HepG2 (cell line): ENCODE results near the gene GPN1. TPM values are rescaled to one million over a fixed set of nuclear protein-coding genes. Genes with fewer than 3 reads are reported as not detected.

Experiments
- HIVEP1 ChIP-seq: sonication (generic); formaldehyde crosslinking; IDR thresholded peaks from 2 replicates; pipeline ENCODE4 v1.4.0; 2020; ENCODE audit warnings: mild to moderate bottlenecking, missing genetic modification reagents
- HNF4G ChIP-seq, 2 experiments: sonication (generic) in 1 of 2; formaldehyde crosslinking in 1 of 2; IDR thresholded peaks; 2 replicates each; pipeline versions ENCODE4 v1.4.0 to v1.6.1; 2011 to 2020; ENCODE audit warnings: borderline replicate concordance in 2 of 2, low read depth in 2 of 2, mild to moderate bottlenecking in 2 of 2, low read length in 1 of 2, missing genetic modification reagents in 1 of 2, moderate library complexity in 1 of 2
- KAT7 ChIP-seq: IDR thresholded peaks from 2 replicates; pipeline ENCODE4 v1.6.1; 2018; ENCODE audit warnings: borderline replicate concordance, missing compliant biosample characterization
- KLF11 ChIP-seq: IDR thresholded peaks from 2 replicates; pipeline ENCODE4 v1.6.1; 2016; ENCODE audit warnings: missing compliant biosample characterization
- MYC ChIP-seq: sonication (generic); formaldehyde crosslinking; IDR thresholded peaks from 2 replicates; pipeline ENCODE4 v1.9.0; 2021; ENCODE audit warnings: missing genetic modification reagents, borderline replicate concordance
- NR2F6 ChIP-seq, 2 experiments: IDR thresholded peaks; 2 replicates each; pipeline ENCODE4 v1.6.1; 2016; ENCODE audit warnings: antibody characterized with exemption in 1 of 2, mild to moderate bottlenecking in 1 of 2
- SP4 ChIP-seq: sonication (generic); formaldehyde crosslinking; IDR thresholded peaks from 2 replicates; pipeline ENCODE4 v1.8.1; 2023; ENCODE audit warnings: mild to moderate bottlenecking, missing genetic modification reagents
- SRSF9 ChIP-seq: fragments of 200-400 bp; formaldehyde crosslinking; IDR thresholded peaks from 2 replicates; pipeline ENCODE4 v1.6.1; 2018; ENCODE audit warnings: borderline replicate concordance, mild to moderate bottlenecking, low read depth, low read length; ENCODE audit not compliant: insufficient read depth, poor library complexity, severe bottlenecking
- TBL1XR1 ChIP-seq: fragments of 150-350 bp; IDR thresholded peaks from 2 replicates; pipeline ENCODE4 v1.6.1; 2014; ENCODE audit warnings: borderline replicate concordance, low read length; ENCODE audit not compliant: partially characterized antibody
- TMF1 ChIP-seq: sonication (generic); formaldehyde crosslinking; IDR thresholded peaks from 2 replicates; pipeline ENCODE4 v1.8.1; 2022; ENCODE audit warnings: low read depth, missing genetic modification reagents
- ZBTB2 ChIP-seq: sonication (generic); formaldehyde crosslinking; IDR thresholded peaks from 2 replicates; pipeline ENCODE4 v1.8.0; 2022; ENCODE audit warnings: low read depth, missing genetic modification reagents
- ZNF12 ChIP-seq: sonication (generic); formaldehyde crosslinking; IDR thresholded peaks from 2 replicates; pipeline ENCODE4 v1.5.0; 2020; ENCODE audit warnings: missing genetic modification reagents
- ZNF260 ChIP-seq: sonication (generic); formaldehyde crosslinking; IDR thresholded peaks from 2 replicates; pipeline ENCODE4 v1.4.0; 2020; ENCODE audit warnings: missing genetic modification reagents, low read depth, mild to moderate bottlenecking, borderline replicate concordance
- ZNF329 ChIP-seq: sonication (generic); formaldehyde crosslinking; IDR thresholded peaks from 2 replicates; pipeline ENCODE4 v1.9.0; 2021; ENCODE audit warnings: low read depth, mild to moderate bottlenecking, missing genetic modification reagents
- ZNF382 ChIP-seq: sonication (generic); formaldehyde crosslinking; IDR thresholded peaks from 2 replicates; pipeline ENCODE4 v1.5.0; 2020; ENCODE audit warnings: missing genetic modification reagents, mild to moderate bottlenecking, borderline replicate concordance
- ZNF546 ChIP-seq: sonication (generic); formaldehyde crosslinking; conservative IDR thresholded peaks from 2 replicates; pipeline ENCODE4 v1.8.1; 2023; ENCODE audit warnings: mild to moderate bottlenecking, missing genetic modification reagents
- ZNF567 ChIP-seq: sonication (generic); formaldehyde crosslinking; IDR thresholded peaks from 2 replicates; pipeline ENCODE4 v1.8.1; 2023; ENCODE audit warnings: mild to moderate bottlenecking, missing genetic modification reagents, borderline replicate concordance
- ZNF570 ChIP-seq: sonication (generic); formaldehyde crosslinking; IDR thresholded peaks from 2 replicates; pipeline ENCODE4 v1.4.0; 2020; ENCODE audit warnings: mild to moderate bottlenecking, missing genetic modification reagents, borderline replicate concordance
- ZNF615 ChIP-seq: sonication (generic); formaldehyde crosslinking; IDR thresholded peaks from 2 replicates; pipeline ENCODE4 v1.5.0; 2020; ENCODE audit warnings: mild to moderate bottlenecking, missing genetic modification reagents, borderline replicate concordance
- ZNF7 ChIP-seq: IDR thresholded peaks from 2 replicates; pipeline ENCODE4 v1.6.1; 2016; ENCODE audit warnings: missing biosample characterization, missing genetic modification reagents
- ZNF704 ChIP-seq: sonication (generic); formaldehyde crosslinking; IDR thresholded peaks from 2 replicates; pipeline ENCODE4 v1.8.1; 2023; ENCODE audit warnings: mild to moderate bottlenecking, inconsistent platforms, moderate library complexity, missing genetic modification reagents, borderline replicate concordance
- polyA plus RNA-seq, 8 experiments: library from polyadenylated mRNA; depleted of rRNA in 3 of 8; stranded (reverse) in 7 of 8; unstranded in 1 of 8; fragments of >200 nt; fragmentation: Illumina TruSeq in 4 of 8; extraction: Trizol in 4 of 8; gene quantifications; 2 replicates each; pipeline versions ENCODE4 v1.2.1 to v1.2.3, GENCODE V29; 2011 to 2016; ENCODE audit warnings: low read depth in 4 of 8, missing spikeins in 1 of 8, mixed read lengths in 1 of 8; ENCODE audit not compliant: insufficient read depth in 1 of 8
- total RNA-seq, 5 experiments: library from RNA; depleted of rRNA; stranded (reverse); fragments of >200 nt; fragmentation: Illumina TruSeq; extraction: Trizol; gene quantifications; 2 replicates each; pipeline ENCODE4 v1.2.3, GENCODE V29; 2016; ENCODE audit warnings: low read depth in 1 of 5
- TF ChIP-seq, protein P1 (sequence below): sonication (generic); formaldehyde crosslinking; IDR thresholded peaks from 2 replicates; pipeline ENCODE4 v1.4.0; 2020; ENCODE audit warnings: missing genetic modification reagents
- TF ChIP-seq, protein P2 (sequence below): sonication (generic); formaldehyde crosslinking; IDR thresholded peaks from 2 replicates; pipeline ENCODE4 v1.9.0; 2021; ENCODE audit warnings: missing genetic modification reagents, borderline replicate concordance

GPN1 gene
- total and polyA plus RNA-seq, 2 of the 13 experiments (the other 11 are each of a cell fraction or from before 2014, with no cell fraction given), result 54.5 to 62.7 TPM

DNA sequence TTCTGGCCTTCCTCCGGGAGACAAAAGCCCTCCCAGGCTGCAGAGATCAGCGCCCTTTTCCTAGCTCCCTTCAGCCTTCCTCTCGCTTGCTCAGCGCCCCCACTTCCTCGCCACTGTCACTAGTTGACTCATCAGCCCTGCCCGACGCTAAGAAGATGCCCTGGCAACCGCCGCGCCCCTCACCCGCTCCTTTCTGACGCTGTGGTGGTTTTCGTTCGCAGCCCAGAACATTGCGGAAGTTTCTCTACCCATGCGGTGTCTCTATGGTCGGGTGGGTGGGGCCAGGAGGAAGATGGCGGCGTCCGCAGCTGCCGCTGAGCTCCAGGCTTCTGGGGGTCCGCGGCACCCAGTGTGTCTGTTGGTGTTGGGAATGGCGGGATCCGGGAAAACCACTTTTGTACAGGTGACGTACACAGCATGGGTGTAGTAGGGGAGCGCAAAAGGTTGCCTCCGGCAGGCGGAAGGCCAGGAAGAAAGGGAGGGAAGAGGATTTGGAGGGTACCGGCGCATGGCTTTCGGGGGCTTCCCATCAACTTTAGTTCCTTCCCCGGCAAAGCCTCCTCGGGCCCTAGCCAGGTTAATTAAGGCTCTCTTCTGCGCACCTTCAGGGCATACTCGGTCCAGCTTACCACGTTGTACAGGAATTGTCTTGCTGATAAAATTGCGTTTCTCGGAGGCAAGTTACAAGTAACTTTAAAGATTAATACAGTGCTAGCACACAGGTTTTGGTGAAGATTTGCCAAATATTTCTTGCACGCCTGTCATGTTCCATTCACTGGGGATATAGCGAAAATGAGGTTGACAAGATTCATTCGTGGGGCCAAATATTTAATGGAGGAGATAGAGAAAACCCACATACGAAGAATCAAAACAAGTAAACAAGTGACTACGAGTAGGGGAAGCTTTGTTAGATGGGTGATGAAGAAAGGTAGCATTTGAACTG, at the start of gene GPN1, which contains the start of gene CCDC121 (continued):
- TF ChIP-seq, protein P1, sequence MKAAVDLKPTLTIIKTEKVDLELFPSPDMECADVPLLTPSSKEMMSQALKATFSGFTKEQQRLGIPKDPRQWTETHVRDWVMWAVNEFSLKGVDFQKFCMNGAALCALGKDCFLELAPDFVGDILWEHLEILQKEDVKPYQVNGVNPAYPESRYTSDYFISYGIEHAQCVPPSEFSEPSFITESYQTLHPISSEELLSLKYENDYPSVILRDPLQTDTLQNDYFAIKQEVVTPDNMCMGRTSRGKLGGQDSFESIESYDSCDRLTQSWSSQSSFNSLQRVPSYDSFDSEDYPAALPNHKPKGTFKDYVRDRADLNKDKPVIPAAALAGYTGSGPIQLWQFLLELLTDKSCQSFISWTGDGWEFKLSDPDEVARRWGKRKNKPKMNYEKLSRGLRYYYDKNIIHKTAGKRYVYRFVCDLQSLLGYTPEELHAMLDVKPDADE (CRISPR knock-in tag), result no peak
- TF ChIP-seq NR2F6 (IDR thresholded peaks at IDR 0.05) (no peak), NR2F6 (CRISPR knock-in tag; IDR thresholded peaks at IDR 0.05) (peak; percentile 67; the same call in 1 of the 2 replicates), KAT7 (CRISPR knock-in tag) (peak; percentile 87; the same call in 1 of the 2 replicates), HIVEP1 (CRISPR knock-in tag) (peak; percentile 75), ZNF570 (no peak), ZNF704 (CRISPR knock-in tag) (peak; percentile 75; the same call in 1 of the 2 replicates), ZNF260 (CRISPR knock-in tag) (no peak), ZBTB2 (no peak), ZNF615 (CRISPR knock-in tag) (peak; percentile 61; the same call in 1 of the 2 replicates), ZNF329 (0 out of 2 replicates have a peak, but pooled peaks have one; percentile 67), HNF4G (IDR thresholded peaks at IDR 0.05; ENCODE audit: borderline replicate concordance, low read depth, low read length) (no peak), HNF4G (CRISPR knock-in tag; IDR thresholded peaks at IDR 0.05; ENCODE audit: borderline replicate concordance, low read depth) (no peak), MYC (CRISPR knock-in tag) (peak; percentile 90), TBL1XR1 (peak; percentile 56), SRSF9 (no peak), ZNF567 (CRISPR knock-in tag) (peak; percentile 67; the same call in 1 of the 2 replicates), ZNF7 (CRISPR knock-in tag) (no peak), SP4 (CRISPR knock-in tag) (peak; percentile 82), KLF11 (CRISPR knock-in tag) (peak; percentile 86), ZNF12 (no peak), ZNF546 (CRISPR knock-in tag) (0 out of 2 replicates have a peak, but pooled peaks have one; percentile 48), TMF1 (CRISPR knock-in tag) (peak; percentile 56; the same call in 1 of the 2 replicates), ZNF382 (CRISPR knock-in tag) (no peak)
- TF ChIP-seq, protein P2, sequence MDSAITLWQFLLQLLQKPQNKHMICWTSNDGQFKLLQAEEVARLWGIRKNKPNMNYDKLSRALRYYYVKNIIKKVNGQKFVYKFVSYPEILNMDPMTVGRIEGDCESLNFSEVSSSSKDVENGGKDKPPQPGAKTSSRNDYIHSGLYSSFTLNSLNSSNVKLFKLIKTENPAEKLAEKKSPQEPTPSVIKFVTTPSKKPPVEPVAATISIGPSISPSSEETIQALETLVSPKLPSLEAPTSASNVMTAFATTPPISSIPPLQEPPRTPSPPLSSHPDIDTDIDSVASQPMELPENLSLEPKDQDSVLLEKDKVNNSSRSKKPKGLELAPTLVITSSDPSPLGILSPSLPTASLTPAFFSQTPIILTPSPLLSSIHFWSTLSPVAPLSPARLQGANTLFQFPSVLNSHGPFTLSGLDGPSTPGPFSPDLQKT (CRISPR knock-in tag), result no peak
